IPS-15b (cell line): ENCODE data around the gene POLR3GL.

Experiments
- H3K27me3 ChIP-seq: one replicate; pipeline ENCODE4 v1.6.1; 2013; ENCODE audit warnings: low read length; ENCODE audit not compliant: control insufficient read depth, insufficient read depth
- H3K36me3 ChIP-seq: one replicate; pipeline ENCODE4 v1.6.1; 2013; ENCODE audit warnings: low read length; ENCODE audit not compliant: control insufficient read depth, insufficient read depth
- H3K4me1 ChIP-seq: one replicate; pipeline ENCODE4 v1.6.1; 2013; ENCODE audit warnings: mild to moderate bottlenecking, low read length; ENCODE audit not compliant: control insufficient read depth, insufficient read depth
- H3K4me3 ChIP-seq: one replicate; pipeline ENCODE4 v1.5.1; 2013; ENCODE audit warnings: low read depth, low read length
- H3K9ac ChIP-seq: one replicate; pipeline ENCODE4 v1.6.1; 2013; ENCODE audit warnings: low read depth, mild to moderate bottlenecking, low read length
- H3K9me3 ChIP-seq: one replicate; pipeline ENCODE4 v1.6.1; 2013; ENCODE audit warnings: mild to moderate bottlenecking, low read length; ENCODE audit not compliant: control insufficient read depth, insufficient read depth

POLR3GL gene

DNA sequence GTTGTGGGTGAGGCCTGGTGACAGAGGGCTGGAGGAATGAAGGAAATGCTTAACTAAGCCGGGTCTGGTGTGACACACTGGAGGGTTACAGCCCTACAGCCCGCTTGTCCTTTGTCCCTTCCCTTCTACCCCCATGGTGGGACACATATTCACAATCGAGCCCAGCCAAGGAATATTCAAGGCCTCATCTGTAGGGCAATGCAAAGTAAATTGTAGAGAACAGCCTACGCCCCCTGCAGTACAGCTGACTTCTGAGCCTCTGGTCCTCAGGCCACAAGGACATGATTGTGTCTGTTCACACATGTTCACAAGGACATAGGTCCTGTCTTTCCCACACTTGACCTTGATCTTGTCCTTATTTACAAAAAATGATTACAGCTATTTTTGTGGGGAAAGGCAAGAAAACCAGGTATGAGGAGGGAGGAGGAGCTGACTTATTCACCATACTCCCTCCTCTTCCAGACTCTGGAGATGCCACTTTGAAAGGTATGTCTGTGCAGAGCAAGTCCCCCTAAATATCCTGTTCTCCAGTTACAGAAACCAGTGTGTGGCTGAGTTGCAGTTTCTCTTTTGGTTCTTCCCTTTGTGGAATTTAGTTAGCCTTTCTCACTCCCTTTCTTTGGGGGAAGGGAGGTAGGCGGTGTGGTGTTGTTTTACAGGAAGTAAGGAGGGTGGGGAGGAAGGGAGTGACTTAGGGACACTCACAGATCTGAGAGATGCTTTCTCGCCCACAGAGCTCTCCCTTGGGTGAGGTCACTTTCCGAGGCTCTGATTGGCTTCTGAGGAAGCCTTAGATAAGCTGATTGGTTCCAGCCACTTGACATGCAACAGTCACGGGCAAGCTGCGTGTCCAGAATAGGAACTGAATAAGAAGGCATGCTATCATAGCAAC lies 14.6 kb downstream of the POLR3GL start:
- Histone ChIP-seq H3K9me3 (no peaks in the 10 kb centered on the region), H3K36me3 (no peaks in the 10 kb centered on the region), H3K4me3 (peak overlapping the region; percentile 34), H3K4me1 (peaks cover 23% of the 10 kb centered on the region), H3K9ac (peak overlapping the region; percentile 17), H3K27me3 (no peaks in the 10 kb centered on the region)

DNA sequence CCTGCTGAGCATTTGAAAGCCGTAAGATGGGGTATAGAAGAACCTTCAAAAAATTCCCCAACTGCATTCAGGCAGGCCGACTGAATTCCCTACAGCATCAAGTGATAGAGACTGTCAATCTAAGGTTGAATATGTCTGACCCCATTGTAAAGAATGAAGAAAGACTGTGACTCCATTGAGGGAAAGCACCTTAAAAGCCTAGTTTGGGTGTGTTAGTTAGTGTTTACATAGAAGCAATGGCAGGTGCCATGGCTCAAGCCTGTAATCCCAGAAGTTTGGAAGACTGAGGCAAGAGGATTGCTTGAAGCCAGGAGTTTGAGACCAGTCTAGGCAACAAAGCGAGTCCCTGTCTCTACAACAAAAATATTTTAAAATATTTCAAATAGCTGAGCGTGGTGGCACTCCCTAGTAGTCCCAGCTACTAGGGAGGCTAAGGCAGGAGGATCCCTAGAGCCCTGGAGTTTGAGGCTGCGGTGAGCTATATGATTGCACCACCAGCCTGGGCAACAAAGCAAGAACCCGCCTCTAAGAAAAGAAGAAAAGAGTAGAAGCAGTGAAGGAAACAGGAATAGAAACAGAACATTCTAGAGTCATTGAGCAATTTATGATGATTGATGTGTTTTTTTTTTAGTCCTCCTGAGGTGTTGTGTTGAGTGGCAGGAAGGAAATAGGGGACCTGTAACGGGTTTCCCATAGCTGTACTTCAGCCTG lies 15.4 kb downstream of the POLR3GL start:
- Histone ChIP-seq H3K4me1 (peaks cover 23% of the 10 kb centered on the region), H3K4me3 (no peak overlapping the region)

DNA sequence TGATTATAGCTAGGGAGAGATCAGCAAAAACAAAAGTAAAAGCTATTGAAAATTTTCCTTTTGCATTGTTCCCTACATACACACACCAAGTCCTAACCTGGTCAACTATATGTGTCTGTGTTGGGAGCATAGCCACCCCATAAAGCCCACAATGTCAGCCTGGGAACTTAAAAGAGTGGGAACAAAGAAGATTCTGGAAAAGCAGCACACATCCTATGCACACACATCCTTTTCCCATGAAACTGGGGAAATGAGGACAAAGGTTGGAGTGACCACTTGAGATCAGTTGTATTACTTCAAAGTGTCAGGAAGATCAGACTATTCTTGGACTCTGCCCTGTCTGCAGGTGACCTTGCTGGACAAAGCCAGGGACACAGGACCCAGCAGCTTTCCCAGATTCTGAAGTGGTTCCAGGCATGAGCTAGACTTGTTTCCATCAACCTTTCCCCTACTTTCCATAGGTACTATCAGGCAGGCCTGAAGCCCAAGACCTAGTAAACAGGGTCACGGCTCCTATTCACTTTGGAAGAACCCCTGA lies 16.0 kb downstream of the POLR3GL start:
- no peaks in the 10 kb centered on the region for H3K36me3 ChIP-seq
- no peaks in the 10 kb centered on the region for H3K9me3 ChIP-seq
- no peaks in the 10 kb centered on the region for H3K27me3 ChIP-seq
- no peak overlapping the region for H3K4me3 ChIP-seq
- H3K9ac ChIP-seq = no peak overlapping the region
- H3K4me1 ChIP-seq = peaks cover 23% of the 10 kb centered on the region

More for the DNA sequence above, 15.4 kb downstream of the POLR3GL start:
- no peak overlapping the region for H3K9ac ChIP-seq
- no peaks in the 10 kb centered on the region for H3K9me3 ChIP-seq
- H3K27me3 ChIP-seq = no peaks in the 10 kb centered on the region
- no peaks in the 10 kb centered on the region for H3K36me3 ChIP-seq

DNA sequence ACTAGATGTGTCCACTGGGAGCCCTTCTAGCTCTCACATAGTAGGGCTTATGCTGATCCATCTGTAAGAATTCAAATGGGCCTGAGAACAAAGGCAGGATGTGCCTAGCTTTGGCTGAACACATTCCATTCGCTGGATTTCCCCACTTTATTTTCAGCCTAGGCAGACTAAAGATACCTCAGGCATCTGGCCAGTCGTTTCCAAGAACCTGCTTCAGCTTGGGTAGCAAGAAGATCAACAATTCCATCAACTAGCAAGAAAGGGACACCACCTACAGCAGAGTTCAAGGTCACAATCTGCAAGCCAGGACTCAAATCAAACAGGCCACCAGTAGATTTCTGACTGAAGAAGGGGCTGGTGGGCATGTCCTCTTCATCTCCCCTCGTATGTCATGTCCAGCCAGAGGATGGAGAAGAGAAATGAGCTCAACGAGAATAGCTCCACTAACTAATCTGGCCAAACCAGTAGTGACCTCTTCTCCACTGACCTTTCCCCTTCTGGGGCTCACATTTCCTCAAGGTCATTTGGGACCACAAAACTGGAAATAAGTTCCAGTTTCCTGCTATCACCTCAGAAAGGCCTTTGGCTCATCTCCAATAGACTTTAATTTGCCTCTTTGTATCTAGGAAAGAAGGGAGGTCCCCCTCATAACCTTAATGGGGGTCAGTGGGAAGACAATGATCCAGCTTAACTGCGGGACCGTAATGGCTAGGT lies 17.7 kb downstream of the POLR3GL start:
- Histone ChIP-seq H3K9me3 (no peaks in the 10 kb centered on the region), H3K27me3 (no peaks in the 10 kb centered on the region), H3K36me3 (no peaks in the 10 kb centered on the region), H3K4me1 (peaks cover 23% of the 10 kb centered on the region), H3K9ac (no peak overlapping the region), H3K4me3 (no peak overlapping the region)

DNA sequence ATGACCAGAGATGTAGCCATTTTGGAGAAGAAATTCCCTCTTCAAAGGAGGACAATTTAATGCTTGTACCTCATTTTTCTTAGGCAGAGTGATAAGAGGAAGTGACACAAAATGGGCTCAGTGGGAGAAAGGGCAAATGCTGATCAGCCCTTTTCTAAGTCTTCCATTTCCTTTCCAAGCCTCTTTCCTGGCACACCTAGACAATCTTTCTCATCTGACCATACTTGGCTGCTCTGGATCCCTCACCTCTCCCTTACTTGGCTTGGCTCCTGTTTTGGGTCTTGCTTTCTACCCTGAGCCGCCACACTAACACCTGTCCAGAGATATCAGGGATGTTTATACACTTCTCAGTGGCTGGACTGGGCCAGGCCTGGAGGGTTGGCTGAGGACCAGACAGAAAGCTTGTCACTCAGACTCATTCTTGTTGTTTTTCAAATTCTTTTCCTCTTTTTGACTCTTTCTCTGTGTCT lies 18.8 kb downstream of the POLR3GL start:
- H3K9me3 ChIP-seq = no peaks in the 10 kb centered on the region
- no peaks in the 10 kb centered on the region for H3K36me3 ChIP-seq
- no peak overlapping the region for H3K4me3 ChIP-seq
- no peaks in the 10 kb centered on the region for H3K27me3 ChIP-seq
- H3K4me1 ChIP-seq = peaks cover 18% of the 10 kb centered on the region
- no peak overlapping the region for H3K9ac ChIP-seq

DNA sequence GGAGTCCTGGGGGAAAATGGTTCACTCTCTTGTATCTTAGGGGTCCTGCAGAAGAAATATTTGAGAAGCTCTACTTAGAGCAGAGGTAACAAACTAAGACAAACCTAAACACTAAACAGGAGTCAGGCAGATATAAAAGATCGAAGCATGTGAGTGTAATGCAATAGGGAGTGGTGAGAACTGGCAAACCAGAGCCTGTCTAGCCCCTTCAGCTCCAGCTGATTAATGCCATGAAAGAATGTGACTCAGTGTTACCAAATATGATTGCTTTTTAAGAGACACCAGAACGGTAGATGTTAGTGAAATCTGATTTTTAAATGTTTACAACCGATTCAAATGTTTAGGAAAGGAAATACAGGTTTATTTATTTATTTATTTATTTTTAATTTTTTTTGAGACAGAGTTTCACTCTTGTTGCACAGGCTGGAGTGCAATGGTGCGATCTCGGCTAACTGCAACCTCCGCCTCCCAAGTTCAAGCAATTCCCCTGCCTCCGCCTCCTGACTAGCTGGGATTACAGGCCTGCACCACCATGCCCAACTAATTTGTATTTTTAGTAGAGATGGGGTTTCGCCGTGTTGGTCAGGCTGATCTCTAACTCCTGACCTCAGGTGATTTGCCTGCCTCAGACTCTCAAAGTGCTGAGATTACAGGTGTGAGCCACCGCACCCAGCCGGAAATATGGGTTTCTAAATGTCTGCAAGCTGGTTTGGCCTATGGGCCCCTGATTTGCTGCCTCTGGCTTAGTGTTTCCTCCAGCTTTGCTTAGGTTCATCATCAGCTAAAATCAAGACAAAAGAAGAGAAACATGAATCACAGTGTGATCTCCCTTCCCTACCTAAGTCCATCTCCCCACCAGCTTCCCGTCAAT lies 19.7 kb downstream of the POLR3GL start:
- Histone ChIP-seq H3K4me1 (peaks cover 10% of the 10 kb centered on the region), H3K9me3 (no peaks in the 10 kb centered on the region), H3K27me3 (no peaks in the 10 kb centered on the region), H3K36me3 (no peaks in the 10 kb centered on the region), H3K4me3 (no peak overlapping the region), H3K9ac (no peak overlapping the region)

DNA sequence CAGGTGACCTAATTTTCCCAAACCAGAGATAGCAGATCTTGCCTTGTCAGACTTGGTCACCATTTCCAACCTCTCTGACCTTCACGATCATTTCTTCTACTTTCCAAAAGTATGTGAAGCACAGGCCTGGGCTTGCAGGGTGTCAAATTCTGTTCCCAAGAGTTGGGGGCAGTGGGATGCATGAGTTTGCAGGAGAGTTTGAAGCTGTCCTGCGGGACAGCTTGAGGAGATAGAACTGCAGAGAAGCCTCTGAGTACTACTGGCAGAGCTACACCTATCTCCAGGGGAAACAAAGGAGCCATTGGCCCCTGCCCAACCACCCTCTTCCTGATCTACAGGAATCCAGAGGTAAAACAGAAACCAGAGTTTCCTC lies 20.6 kb downstream of the POLR3GL start:
- Histone ChIP-seq H3K27me3 (no peaks in the 10 kb centered on the region), H3K4me3 (no peak overlapping the region), H3K9ac (no peak overlapping the region), H3K9me3 (no peaks in the 10 kb centered on the region), H3K4me1 (peaks cover 5% of the 10 kb centered on the region), H3K36me3 (no peaks in the 10 kb centered on the region)

DNA sequence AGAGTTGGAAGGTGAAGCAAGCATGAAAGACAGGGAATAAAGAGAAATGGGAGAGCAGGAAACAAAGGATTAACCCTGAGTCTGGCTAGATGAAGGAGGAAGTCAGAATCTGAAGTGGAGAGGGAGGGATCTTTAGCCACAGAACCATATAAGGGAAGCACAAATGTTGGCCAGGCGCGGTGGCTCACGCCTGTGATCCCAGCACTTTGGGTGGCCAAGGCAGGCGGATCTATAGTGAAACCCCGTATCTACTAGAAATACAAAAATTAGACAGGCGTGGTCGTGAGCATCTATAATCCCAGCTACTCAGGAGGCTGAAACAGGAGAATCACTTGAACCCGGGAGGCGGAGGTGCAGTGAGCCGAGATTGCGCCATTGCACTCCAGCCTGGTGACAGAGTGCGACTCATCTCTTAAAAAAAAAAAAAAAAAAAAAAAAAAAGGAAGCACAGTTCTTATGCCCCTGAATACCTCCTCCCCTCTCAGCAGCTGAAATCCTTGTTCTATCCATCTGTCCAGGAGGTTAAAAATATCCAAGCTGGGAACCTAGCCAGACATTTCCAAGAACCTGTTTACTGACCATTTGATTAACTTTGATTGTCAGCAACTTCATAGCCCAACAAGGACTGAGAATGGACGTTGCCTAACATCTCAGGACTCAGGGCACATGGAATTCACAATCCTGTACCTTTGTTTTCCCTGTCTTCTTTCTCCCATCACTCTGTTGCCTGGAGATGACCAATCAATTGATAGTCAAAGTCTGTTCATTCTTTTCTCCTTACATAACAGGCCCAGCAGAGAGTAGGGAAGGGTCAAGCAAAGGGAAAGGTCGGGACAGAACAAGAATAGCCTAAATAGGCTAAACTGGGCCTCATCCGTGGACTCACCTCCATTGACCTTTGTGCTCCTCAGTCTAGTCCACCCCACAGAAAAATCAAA lies 21.3 kb downstream of the POLR3GL start:
- Histone ChIP-seq H3K4me1 (peaks cover 7% of the 10 kb centered on the region), H3K9ac (no peak overlapping the region), H3K4me3 (no peak overlapping the region), H3K36me3 (no peaks in the 10 kb centered on the region), H3K9me3 (no peaks in the 10 kb centered on the region), H3K27me3 (no peaks in the 10 kb centered on the region)

DNA sequence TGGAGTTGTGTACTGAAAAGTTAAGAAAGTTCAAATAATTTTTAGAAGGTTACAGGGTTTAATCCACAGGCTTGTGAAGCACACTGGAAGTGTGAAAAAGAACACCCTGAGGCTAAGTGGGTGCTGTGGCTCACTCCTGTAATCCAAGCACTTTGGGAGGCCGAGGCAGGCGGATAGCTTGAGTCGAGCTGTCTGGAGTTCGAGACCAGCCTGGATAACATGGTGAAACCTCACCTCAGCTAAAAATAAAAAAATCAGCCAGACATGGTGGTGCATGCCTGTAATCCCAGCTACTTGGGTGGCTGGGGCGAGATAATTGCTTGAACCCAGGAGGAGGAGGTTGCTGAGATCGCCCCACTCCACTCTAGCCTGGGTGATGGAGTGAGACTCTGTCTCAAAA lies 22.1 kb downstream of the POLR3GL start:
- Histone ChIP-seq H3K27me3 (no peaks in the 10 kb centered on the region), H3K9me3 (no peaks in the 10 kb centered on the region), H3K36me3 (no peaks in the 10 kb centered on the region), H3K9ac (no peak overlapping the region), H3K4me1 (peaks cover 7% of the 10 kb centered on the region), H3K4me3 (no peak overlapping the region)

DNA sequence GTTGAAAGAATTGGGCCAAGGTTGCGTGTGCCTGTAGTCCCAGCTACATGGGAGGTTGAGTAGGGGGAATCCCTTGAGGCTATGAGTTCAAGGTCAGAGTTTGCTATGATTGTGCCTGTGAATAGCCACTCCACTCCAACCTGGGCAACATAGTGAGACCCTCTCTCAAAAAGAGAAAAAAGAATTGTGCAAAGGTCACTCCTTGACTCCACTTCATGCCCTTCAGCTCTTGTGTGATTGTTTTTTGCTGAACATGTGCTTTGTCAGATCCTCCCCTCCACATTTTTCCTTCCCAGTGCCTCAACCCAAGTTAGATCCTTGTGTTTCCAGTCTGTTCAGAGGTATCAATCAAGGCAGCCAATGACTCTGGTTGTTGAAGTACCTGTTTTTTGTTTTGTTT lies 23.4 kb downstream of the POLR3GL start:
- H3K4me1 ChIP-seq = peaks cover 7% of the 10 kb centered on the region
- no peak overlapping the region for H3K9ac ChIP-seq

More for the DNA sequence above, 23.4 kb downstream of the POLR3GL start:
- Histone ChIP-seq H3K4me3 (no peak overlapping the region), H3K36me3 (no peaks in the 10 kb centered on the region), H3K27me3 (no peaks in the 10 kb centered on the region), H3K9me3 (no peaks in the 10 kb centered on the region)
